Activated T-helper 9 cell treated with anti-CD3 and anti-CD28 coated beads, Interleukin-2, amount 50 U/mL, for 16 hours (primary cell): Measurements from ENCODE around the gene ANK3.
"Not testable (repeated sequence)": the region's sequence is repeated elsewhere in the genome, so short reads cannot be mapped to it uniquely, and the experiment has no call there.

ENCODE experiments used
- DNase-seq: peaks from one replicate; pipeline ENCODE4 v3.0.0-alpha.2; 2020; ENCODE audit warnings: low read depth

Gene ANK3

GRCh38 chr10:60086862-60087261, 302.8 kb downstream of the ANK3 start:
- no peak for DNase-seq

GRCh38 chr10:60086421-60086820, 303.3 kb downstream of the ANK3 start:
- no peak for DNase-seq

GRCh38 chr10:60082744-60083344, 306.8 kb downstream of the ANK3 start:
- DNase-seq: no peak

- DNase-seq: no peak
Observed at GRCh38 chr10:60082341-60082740, 307.3 kb downstream of the ANK3 start.

- DNase-seq: no peak
Observed at GRCh38 chr10:60073781-60074656, 315.7 kb downstream of the ANK3 start.

GRCh38 chr10:60073397-60073780, 316.3 kb downstream of the ANK3 start:
- DNase-seq: no peak

GRCh38 chr10:60069311-60069710, 320.4 kb downstream of the ANK3 start:
- DNase-seq: no peak

- DNase-seq: no peak
Observed at GRCh38 chr10:60050366-60050765, 339.3 kb downstream of the ANK3 start.

- DNase-seq: no peak
Observed at GRCh38 chr10:60048091-60048501, 341.6 kb downstream of the ANK3 start.

- DNase-seq: no peak
Observed at GRCh38 chr10:60045571-60045970, 344.1 kb downstream of the ANK3 start.

GRCh38 chr10:60044971-60045370, 344.7 kb downstream of the ANK3 start:
- DNase-seq: no peak

GRCh38 chr10:60044242-60044641, 345.4 kb downstream of the ANK3 start:
- no peak for DNase-seq

- no peak for DNase-seq
Observed at GRCh38 chr10:60043561-60044241, 346.0 kb downstream of the ANK3 start.

GRCh38 chr10:60042914-60043313, 346.8 kb downstream of the ANK3 start:
- DNase-seq: no peak

- no peak for DNase-seq
Observed at GRCh38 chr10:60042262-60042661, 347.4 kb downstream of the ANK3 start.

GRCh38 chr10:60041489-60042133, 348.1 kb downstream of the ANK3 start:
- DNase-seq: no peak

- DNase-seq: no peak
Observed at GRCh38 chr10:60040014-60040662, 349.5 kb downstream of the ANK3 start.

- no peak for DNase-seq
Observed at GRCh38 chr10:60035984-60036383, 353.7 kb downstream of the ANK3 start.

- DNase-seq: not testable (repeated sequence)
Observed at GRCh38 chr10:60035375-60035774, 354.3 kb downstream of the ANK3 start.

- no peak for DNase-seq
Observed at GRCh38 chr10:60032723-60033122, 357.0 kb downstream of the ANK3 start.

- DNase-seq: no peak
Observed at GRCh38 chr10:60031664-60032063, 358.0 kb downstream of the ANK3 start.

- no peak for DNase-seq
Observed at GRCh38 chr10:60031183-60031582, 358.5 kb downstream of the ANK3 start.
